C4-2B (cell line): ENCODE measurements around the gene LSM4.

Source experiments
- H3K27ac ChIP-seq: fragments of 450-650 bp; 2 replicates; pipeline ENCODE4 v1.5.1; 2017
- ZFX ChIP-seq: fragments of 450-650 bp; IDR thresholded peaks from 2 replicates; pipeline ENCODE4 v1.6.1; 2017
- TF ChIP-seq, protein P1 (sequence below): fragments of 450-650 bp; conservative IDR thresholded peaks from 2 replicates; pipeline ENCODE4 v1.5.1; 2017; ENCODE audit warnings: mild to moderate bottlenecking

The LSM4 gene

DNA sequence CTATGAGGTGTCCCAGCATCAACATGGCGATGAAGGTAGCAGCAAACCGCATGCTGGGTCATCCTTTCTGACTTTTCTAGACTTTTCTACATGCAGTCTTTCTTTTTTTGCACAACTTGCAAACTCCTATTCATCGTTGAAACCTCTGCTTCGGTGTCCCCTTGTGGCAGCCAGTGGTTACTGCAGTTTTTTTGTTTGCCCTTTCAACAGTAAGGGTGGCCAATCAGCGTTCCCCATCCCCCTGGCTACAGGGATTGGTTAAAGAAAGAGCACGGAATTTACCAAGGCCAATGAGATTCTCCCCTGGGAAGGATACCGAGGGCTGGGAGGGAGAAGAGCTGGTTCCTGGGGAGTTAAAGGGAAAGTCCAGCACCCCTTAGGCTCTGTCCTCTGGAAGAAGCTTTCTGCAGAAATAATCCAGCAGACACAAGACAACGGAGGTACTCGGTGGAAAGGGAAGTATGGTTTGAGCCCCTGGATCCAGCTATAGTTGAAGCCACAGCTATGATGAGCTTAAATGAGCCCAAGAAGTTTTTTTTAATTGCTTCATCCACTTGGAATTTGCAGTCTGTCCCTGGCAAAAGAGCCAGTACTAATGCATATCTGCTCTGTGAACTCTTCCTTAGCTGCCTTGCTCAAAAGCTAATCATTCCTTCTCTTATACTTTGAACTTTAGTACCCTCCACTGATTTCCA, 5.6 kb upstream of the LSM4 start:
- peak overlapping the region; percentile 18 for H3K27ac ChIP-seq
- TF ChIP-seq ZFX: no peak
- TF ChIP-seq, protein P1, sequence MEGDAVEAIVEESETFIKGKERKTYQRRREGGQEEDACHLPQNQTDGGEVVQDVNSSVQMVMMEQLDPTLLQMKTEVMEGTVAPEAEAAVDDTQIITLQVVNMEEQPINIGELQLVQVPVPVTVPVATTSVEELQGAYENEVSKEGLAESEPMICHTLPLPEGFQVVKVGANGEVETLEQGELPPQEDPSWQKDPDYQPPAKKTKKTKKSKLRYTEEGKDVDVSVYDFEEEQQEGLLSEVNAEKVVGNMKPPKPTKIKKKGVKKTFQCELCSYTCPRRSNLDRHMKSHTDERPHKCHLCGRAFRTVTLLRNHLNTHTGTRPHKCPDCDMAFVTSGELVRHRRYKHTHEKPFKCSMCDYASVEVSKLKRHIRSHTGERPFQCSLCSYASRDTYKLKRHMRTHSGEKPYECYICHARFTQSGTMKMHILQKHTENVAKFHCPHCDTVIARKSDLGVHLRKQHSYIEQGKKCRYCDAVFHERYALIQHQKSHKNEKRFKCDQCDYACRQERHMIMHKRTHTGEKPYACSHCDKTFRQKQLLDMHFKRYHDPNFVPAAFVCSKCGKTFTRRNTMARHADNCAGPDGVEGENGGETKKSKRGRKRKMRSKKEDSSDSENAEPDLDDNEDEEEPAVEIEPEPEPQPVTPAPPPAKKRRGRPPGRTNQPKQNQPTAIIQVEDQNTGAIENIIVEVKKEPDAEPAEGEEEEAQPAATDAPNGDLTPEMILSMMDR: peak; percentile 94

DNA sequence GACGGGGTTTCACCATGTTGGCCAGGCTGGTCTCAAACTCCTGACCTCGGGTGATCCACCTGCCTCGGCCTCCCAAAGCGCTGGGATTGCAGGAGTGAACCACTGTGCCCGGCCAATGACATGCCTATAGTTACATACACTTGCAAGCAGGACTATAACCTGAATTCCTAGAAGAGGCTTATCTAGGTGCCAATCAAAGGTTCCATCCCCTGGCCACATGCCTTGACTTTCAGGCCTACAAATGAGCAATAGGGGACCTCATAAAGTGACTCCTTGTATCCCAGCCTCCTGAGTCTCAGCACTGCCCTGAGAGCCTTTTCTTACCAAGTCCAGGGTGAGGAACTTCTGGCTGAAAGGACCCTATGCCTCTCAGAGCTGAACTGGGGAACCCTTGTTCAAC, 3.9 kb upstream of the LSM4 start:
- no peak overlapping the region; the same call in 1 of the 2 replicates for H3K27ac ChIP-seq
- TF ChIP-seq, protein P1: no peak
- no peak for TF ChIP-seq ZFX

DNA sequence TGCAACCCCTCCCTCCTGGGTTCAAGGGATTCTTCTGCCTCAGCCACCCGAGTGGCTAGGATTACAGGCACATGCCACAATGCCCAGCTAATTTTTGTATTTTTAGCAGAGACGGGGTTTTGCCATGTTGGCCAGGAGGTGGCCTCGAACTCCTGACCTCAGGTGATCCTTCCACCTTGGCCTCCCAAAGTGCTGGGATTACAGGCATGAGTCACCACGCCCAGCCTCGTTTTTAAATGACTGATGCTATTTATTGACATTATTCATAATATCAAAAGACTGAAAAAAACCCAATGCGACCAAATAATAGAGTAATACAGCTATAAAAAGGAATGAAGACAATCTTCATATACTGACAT, 1.5 kb upstream of the LSM4 start:
- peak overlapping the region; percentile 90 for H3K27ac ChIP-seq

DNA sequence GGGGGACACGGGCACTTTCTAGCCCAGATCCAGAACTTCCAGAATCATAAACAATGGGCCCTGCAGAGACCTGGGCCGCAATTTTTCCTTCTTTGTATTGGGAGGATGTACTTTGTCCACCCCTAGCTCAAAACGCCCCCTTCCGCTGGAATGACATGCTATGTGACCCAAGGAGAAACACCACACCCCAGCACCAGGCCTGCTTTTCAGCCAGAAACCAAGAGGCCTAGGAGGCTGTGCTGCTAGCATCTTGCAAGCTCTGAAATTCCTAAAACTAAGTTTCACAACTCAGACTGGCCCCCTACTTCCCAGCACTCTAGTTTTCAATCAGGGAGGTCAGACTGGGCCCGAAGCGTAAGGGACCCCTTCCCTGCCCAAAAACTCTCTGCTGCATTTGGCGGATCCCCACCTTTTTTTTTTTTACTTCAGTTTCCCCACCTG, 538 bp downstream of the LSM4 start:
- peak overlapping the region; percentile 90 for H3K27ac ChIP-seq
- peak; percentile 71; the same call in 1 of the 2 replicates for TF ChIP-seq ZFX
- TF ChIP-seq, protein P1: no peak

DNA sequence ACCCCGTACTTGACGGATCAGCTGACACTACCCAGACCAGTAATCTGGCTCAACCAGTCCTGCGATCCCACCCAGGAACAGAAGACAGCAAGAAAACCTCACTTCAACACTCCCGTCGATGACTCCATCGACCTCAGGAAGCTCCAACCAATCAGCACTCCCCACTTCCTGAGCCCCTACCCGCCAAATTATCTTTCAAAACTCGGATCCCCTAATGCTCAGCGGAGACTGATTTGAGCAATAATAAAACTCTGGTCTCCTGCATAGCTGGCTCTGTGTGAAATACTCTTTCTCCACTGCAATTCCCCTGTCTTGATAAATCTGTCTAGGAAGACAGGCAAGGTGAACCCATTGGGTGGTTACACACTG, 1.2 kb downstream of the LSM4 start:
- peak overlapping the region; percentile 90 for H3K27ac ChIP-seq

DNA sequence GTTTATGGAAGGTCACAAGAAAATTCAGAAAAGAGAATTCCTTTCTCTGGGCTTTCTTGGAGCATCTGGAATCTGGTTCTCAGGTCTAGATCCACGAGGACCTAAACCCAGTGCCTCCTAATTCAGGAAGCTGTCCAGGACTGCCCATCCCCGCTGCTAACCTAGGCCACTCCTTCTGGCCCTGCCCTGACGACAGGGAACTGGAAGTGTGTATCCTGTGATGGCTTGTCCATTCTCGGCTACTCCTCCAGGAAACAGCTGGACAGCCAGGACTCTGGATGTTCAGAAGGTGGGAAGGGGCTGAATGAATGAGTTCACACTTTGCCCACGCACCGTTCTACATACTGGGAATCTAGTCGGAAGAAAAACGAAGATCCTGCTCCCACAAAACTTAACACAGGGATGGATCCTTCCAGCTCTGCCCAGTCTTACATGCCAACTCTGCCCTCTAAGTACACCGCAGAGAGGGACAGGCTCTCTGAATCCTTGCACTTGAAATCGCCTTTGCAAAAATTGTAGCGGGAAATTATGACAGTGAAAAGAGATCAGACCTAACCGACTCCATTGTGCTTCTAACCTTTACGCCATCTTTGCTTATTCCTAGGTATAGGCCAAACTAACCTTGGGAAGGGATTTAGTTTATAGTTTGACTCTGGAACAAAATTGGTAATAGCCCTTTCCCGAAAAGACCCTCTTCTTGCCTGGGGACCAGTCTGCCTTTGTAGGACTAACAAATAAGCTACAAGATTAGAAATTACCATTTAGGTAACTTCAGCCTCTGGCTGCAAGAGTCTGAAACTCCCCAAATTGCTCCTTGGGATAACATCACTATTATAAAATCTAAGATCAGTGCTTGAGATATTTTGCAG, 1.8 kb downstream of the LSM4 start:
- TF ChIP-seq, protein P1: no peak
- no peak for TF ChIP-seq ZFX
- H3K27ac ChIP-seq: peak overlapping the region; percentile 90

More for the DNA sequence above, 1.2 kb downstream of the LSM4 start:
- TF ChIP-seq, protein P1: no peak
- TF ChIP-seq ZFX: no peak

DNA sequence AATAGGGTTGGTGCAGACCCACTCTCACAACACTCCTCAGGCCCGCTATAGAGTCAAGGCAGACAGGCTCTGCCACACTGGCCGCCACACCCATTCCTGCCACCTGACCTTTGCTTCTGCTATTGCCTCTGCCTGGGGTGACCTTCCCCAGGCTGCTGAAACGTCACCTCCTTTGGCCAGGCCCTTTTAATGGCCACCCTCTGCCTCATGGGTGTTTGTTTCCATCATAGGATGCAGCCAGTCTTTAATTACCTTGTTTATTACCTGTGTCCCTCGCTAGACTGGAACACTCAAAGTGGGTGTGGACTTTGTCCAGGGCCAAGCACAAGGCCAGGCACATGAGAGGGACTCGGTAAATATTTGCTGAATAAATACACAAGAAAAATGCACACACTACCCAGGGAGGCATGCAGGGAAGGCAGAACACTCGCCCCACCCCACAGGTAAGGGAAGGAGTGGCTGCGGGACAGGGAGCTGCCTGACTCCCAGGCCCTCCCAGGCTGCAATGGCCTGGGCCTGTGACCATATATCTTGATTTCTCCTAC, 3.2 kb downstream of the LSM4 start:
- peak overlapping the region; percentile 61 for H3K27ac ChIP-seq
- no peak for TF ChIP-seq ZFX
- TF ChIP-seq, protein P1: no peak
